ENCODE measurements around the gene SUSD1. TPM values are rescaled to one million over a fixed set of nuclear protein-coding genes. Genes with fewer than 3 reads are reported as not detected.

Gene SUSD1
- total and polyA plus RNA-seq, 2 donors from 2014 or later: 11.0 to 19.8 TPM

GRCh38 chr9:112212926-112213325, 37.8 kb upstream of the SUSD1 start:
- no peak overlapping the region for H3K4me3 ChIP-seq (ENCODE audit: low read length in 3 of 3)
- H3K27me3 ChIP-seq (ENCODE audit: control insufficient read depth, insufficient read depth, low read length): no peaks in the 10 kb centered on the region
- FAIRE-seq (no peak), DNase-seq (no peak)
- intact Hi-C loops (cut with DNase I): no loop called here
- TF ChIP-seq, protein P1, sequence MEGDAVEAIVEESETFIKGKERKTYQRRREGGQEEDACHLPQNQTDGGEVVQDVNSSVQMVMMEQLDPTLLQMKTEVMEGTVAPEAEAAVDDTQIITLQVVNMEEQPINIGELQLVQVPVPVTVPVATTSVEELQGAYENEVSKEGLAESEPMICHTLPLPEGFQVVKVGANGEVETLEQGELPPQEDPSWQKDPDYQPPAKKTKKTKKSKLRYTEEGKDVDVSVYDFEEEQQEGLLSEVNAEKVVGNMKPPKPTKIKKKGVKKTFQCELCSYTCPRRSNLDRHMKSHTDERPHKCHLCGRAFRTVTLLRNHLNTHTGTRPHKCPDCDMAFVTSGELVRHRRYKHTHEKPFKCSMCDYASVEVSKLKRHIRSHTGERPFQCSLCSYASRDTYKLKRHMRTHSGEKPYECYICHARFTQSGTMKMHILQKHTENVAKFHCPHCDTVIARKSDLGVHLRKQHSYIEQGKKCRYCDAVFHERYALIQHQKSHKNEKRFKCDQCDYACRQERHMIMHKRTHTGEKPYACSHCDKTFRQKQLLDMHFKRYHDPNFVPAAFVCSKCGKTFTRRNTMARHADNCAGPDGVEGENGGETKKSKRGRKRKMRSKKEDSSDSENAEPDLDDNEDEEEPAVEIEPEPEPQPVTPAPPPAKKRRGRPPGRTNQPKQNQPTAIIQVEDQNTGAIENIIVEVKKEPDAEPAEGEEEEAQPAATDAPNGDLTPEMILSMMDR (IDR thresholded peaks at IDR 0.05; ENCODE audit: borderline replicate concordance, extremely low read depth, insufficient read depth): no peak
- H3K9ac ChIP-seq (ENCODE audit: low read length in 3 of 3): no peak overlapping the region
- H3K36me3 ChIP-seq (ENCODE audit: control insufficient read depth in 2 of 3, insufficient read depth in 3 of 3, low read length in 3 of 3): peaks cover 3 to 8% (median 5%) of the 10 kb centered on the region in 3 donors
- no peak overlapping the region for H3K27ac ChIP-seq (ENCODE audit: low read depth in 2 of 2, low read length in 2 of 2)
- H3K4me1 ChIP-seq (ENCODE audit: control insufficient read depth in 2 of 3, insufficient read depth in 2 of 3, low read depth in 1 of 3, low read length in 3 of 3): no peaks in the 10 kb centered on the region
- peaks cover 0 to 4% (median 2%) of the 10 kb centered on the region in 3 donors for H3K9me3 ChIP-seq (ENCODE audit: control insufficient read depth in 2 of 3, insufficient read depth in 1 of 3, low read length in 3 of 3)

DNA sequence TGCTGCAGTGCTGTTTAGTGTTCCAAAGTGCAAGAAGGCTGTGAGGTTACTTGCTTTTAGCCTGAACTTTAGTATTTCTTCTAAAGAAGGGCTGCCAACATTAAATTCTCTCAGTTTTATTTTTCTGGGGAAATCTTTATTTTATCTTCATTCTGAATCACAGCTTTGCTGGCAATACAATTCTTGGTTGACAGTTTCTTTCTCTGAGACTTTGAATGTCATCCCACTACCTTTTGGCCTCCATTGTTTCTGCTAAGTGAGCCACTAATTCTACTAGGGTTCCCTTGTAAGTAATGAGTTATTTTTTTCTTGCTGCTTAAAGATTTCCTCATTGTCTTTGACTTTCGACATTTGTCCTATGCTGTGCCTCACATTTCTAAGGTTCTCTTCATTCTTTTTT, 32.4 kb upstream of the SUSD1 start:
- H3K9me3 ChIP-seq (ENCODE audit: control insufficient read depth in 2 of 3, insufficient read depth in 1 of 3, low read length in 3 of 3): peaks cover 0 to 14% (median 5%) of the 10 kb centered on the region in 3 donors
- no peaks in the 10 kb centered on the region for H3K27me3 ChIP-seq (ENCODE audit: control insufficient read depth, insufficient read depth, low read length)
- no peak for FAIRE-seq
- no peak for DNase-seq
- H3K4me3 ChIP-seq (ENCODE audit: low read length in 3 of 3): no peak overlapping the region
- no peaks in the 10 kb centered on the region for H3K4me1 ChIP-seq (ENCODE audit: control insufficient read depth in 2 of 3, insufficient read depth in 2 of 3, low read depth in 1 of 3, low read length in 3 of 3)
- intact Hi-C loops (cut with DNase I): no loop called here
- no peak overlapping the region for H3K9ac ChIP-seq (ENCODE audit: low read length in 3 of 3)
- no peak overlapping the region for H3K27ac ChIP-seq (ENCODE audit: low read depth in 2 of 2, low read length in 2 of 2)
- TF ChIP-seq, protein P1 (IDR thresholded peaks at IDR 0.05; ENCODE audit: borderline replicate concordance, extremely low read depth, insufficient read depth): no peak
- H3K36me3 ChIP-seq (ENCODE audit: control insufficient read depth in 2 of 3, insufficient read depth in 3 of 3, low read length in 3 of 3): peaks cover 3 to 8% (median 8%) of the 10 kb centered on the region in 3 donors

DNA sequence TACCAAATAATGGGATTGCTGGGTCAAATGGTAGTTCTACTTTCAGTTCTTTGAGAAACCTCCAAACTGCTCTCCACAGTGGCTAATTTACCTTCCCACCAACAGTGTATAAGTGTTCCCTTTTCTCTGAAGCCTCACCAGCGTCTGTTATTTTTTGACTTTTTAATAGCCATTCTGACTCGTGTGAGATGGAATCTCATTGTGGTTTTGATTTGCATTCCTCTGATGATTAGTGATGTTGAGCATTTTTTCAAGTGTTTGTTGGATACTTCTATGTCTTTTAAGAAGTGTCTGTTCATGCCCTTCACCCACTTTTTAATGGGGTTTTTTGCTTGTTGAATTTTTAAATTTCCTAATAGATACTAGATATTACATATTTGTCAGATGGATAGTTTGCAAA, 28.4 kb upstream of the SUSD1 start:
- no peak for FAIRE-seq

More for the DNA sequence above, 28.4 kb upstream of the SUSD1 start:
- no peaks in the 10 kb centered on the region for H3K4me1 ChIP-seq (ENCODE audit: control insufficient read depth in 2 of 3, insufficient read depth in 2 of 3, low read depth in 1 of 3, low read length in 3 of 3)
- DNase-seq: no peak
- no peak overlapping the region for H3K27ac ChIP-seq (ENCODE audit: low read depth in 2 of 2, low read length in 2 of 2)
- no peaks in the 10 kb centered on the region for H3K27me3 ChIP-seq (ENCODE audit: control insufficient read depth, insufficient read depth, low read length)
- intact Hi-C loops (cut with DNase I): no loop called here
- H3K9ac ChIP-seq (ENCODE audit: low read length in 3 of 3): no peak overlapping the region
- peaks cover 0 to 5% (median 3%) of the 10 kb centered on the region in 3 donors for H3K36me3 ChIP-seq (ENCODE audit: control insufficient read depth in 2 of 3, insufficient read depth in 3 of 3, low read length in 3 of 3)
- H3K4me3 ChIP-seq (ENCODE audit: low read length in 3 of 3): no peak overlapping the region
- H3K9me3 ChIP-seq (ENCODE audit: control insufficient read depth in 2 of 3, insufficient read depth in 1 of 3, low read length in 3 of 3): peaks cover 0 to 14% (median 5%) of the 10 kb centered on the region in 3 donors
- TF ChIP-seq, protein P1 (IDR thresholded peaks at IDR 0.05; ENCODE audit: borderline replicate concordance, extremely low read depth, insufficient read depth): no peak

Data from kidney (tissue), 14 donors.